Liver (tissue), 9 donors: ENCODE results near the gene SLC25A17. TPM values are rescaled to one million over a fixed set of nuclear protein-coding genes. Genes with fewer than 3 reads are reported as not detected.

Experiments
- DNase-seq: peaks from one replicate; pipeline ENCODE4 v3.0.0-alpha.2; 2017; ENCODE audit warnings: low spot score
- H3K27ac ChIP-seq, 2 donors: one replicate each; pipeline ENCODE4 v1.7.0; 2013; ENCODE audit warnings: inconsistent platforms in 2 of 2, low read length in 2 of 2, control low read depth in 1 of 2, low read depth in 1 of 2, mild to moderate bottlenecking in 1 of 2
- H3K27me3 ChIP-seq, 4 donors: one replicate each; pipeline versions ENCODE4 v1.6.1 to v1.7.0; 2013; ENCODE audit warnings: low read length in 3 of 4, inconsistent platforms in 1 of 4, mild to moderate bottlenecking in 1 of 4, moderate library complexity in 1 of 4; ENCODE audit not compliant: control insufficient read depth in 4 of 4, insufficient read depth in 4 of 4
- H3K36me3 ChIP-seq, 4 donors: one replicate each; pipeline versions ENCODE4 v1.6.1 to v1.7.0; 2013; ENCODE audit warnings: low read length in 3 of 4, mild to moderate bottlenecking in 3 of 4, low read depth in 1 of 4, moderate library complexity in 1 of 4; ENCODE audit not compliant: control insufficient read depth in 4 of 4, insufficient read depth in 3 of 4
- H3K4me1 ChIP-seq, 4 donors: one replicate each; pipeline versions ENCODE4 v1.6.1 to v1.7.0; 2013; ENCODE audit warnings: low read length in 3 of 4, mild to moderate bottlenecking in 3 of 4, moderate library complexity in 1 of 4; ENCODE audit not compliant: control insufficient read depth in 4 of 4, insufficient read depth in 4 of 4
- H3K4me3 ChIP-seq, 3 donors: one replicate each; pipeline versions ENCODE4 v1.6.1 to v1.7.0; 2013; ENCODE audit warnings: low read length in 3 of 3, control low read depth in 1 of 3, low read depth in 1 of 3, mild to moderate bottlenecking in 1 of 3
- H3K9ac ChIP-seq, 2 donors: one replicate each; pipeline ENCODE4 v1.7.0; 2013; ENCODE audit warnings: low read length in 2 of 2, mild to moderate bottlenecking in 2 of 2, moderate library complexity in 2 of 2, control low read depth in 1 of 2, low read depth in 1 of 2
- H3K9me3 ChIP-seq, 4 donors: one replicate each; pipeline versions ENCODE4 v1.6.1 to v1.7.0; 2013; ENCODE audit warnings: low read length in 3 of 4; ENCODE audit not compliant: control insufficient read depth in 4 of 4
- ATF3 ChIP-seq: IDR thresholded peaks from 2 replicates; pipeline ENCODE4 v1.6.1; 2016; ENCODE audit warnings: antibody characterized with exemption
- EGR1 ChIP-seq, 2 donors: IDR thresholded peaks; 2 replicates each; pipeline ENCODE4 v1.6.1; 2016 to 2018; ENCODE audit warnings: antibody characterized with exemption in 2 of 2, low read depth in 2 of 2
- FOXA1 ChIP-seq: IDR thresholded peaks from 2 replicates; pipeline ENCODE4 v1.6.1; 2016; ENCODE audit warnings: antibody characterized with exemption
- FOXA2 ChIP-seq: IDR thresholded peaks from 2 replicates; pipeline ENCODE4 v1.6.1; 2016; ENCODE audit warnings: antibody characterized with exemption
- GABPA ChIP-seq, 2 donors: IDR thresholded peaks in 1 of 2; conservative IDR thresholded peaks in 1 of 2; 2 replicates each; pipeline ENCODE4 v1.6.1; 2016; ENCODE audit warnings: antibody characterized with exemption in 2 of 2, mild to moderate bottlenecking in 1 of 2, moderate library complexity in 1 of 2
- HNF4A ChIP-seq, 2 donors: conservative IDR thresholded peaks; 2 replicates each; pipeline ENCODE4 v1.6.1; 2016; ENCODE audit warnings: antibody characterized with exemption in 2 of 2, mild to moderate bottlenecking in 2 of 2
- HNF4G ChIP-seq: IDR thresholded peaks from 2 replicates; pipeline ENCODE4 v1.6.1; 2016; ENCODE audit warnings: antibody characterized with exemption
- JUND ChIP-seq, 2 donors: IDR thresholded peaks; 2 replicates each; pipeline ENCODE4 v1.6.1; 2016; ENCODE audit warnings: antibody characterized with exemption in 2 of 2
- MAX ChIP-seq: IDR thresholded peaks from 2 replicates; pipeline ENCODE4 v1.6.1; 2016; ENCODE audit warnings: antibody characterized with exemption
- NR2F2 ChIP-seq: IDR thresholded peaks from 2 replicates; pipeline ENCODE4 v1.6.1; 2016; ENCODE audit warnings: antibody characterized with exemption
- RAD21 ChIP-seq, 2 donors: IDR thresholded peaks; 2 replicates each; pipeline ENCODE4 v1.6.1; 2016; ENCODE audit warnings: antibody characterized with exemption in 2 of 2, mild to moderate bottlenecking in 2 of 2
- REST ChIP-seq: IDR thresholded peaks from 2 replicates; pipeline ENCODE4 v1.6.1; 2016; ENCODE audit warnings: antibody characterized with exemption, mild to moderate bottlenecking
- RXRA ChIP-seq, 2 donors: IDR thresholded peaks; 2 replicates each; pipeline ENCODE4 v1.6.1; 2017 to 2018; ENCODE audit warnings: antibody characterized with exemption in 2 of 2, mild to moderate bottlenecking in 1 of 2
- SP1 ChIP-seq: IDR thresholded peaks from 2 replicates; pipeline ENCODE4 v1.6.1; 2018; ENCODE audit warnings: antibody characterized with exemption, mild to moderate bottlenecking
- TAF1 ChIP-seq: conservative IDR thresholded peaks from 2 replicates; pipeline ENCODE4 v1.6.1; 2016; ENCODE audit warnings: antibody characterized with exemption, mild to moderate bottlenecking
- YY1 ChIP-seq: IDR thresholded peaks from 2 replicates; pipeline ENCODE4 v1.6.1; 2016; ENCODE audit warnings: antibody characterized with exemption, mild to moderate bottlenecking
- WGBS: extraction: QIAGEN DNeasy Blood & Tissue Kit; methylation state at CpG from one replicate; pipeline ENCODE4 v1.1.7; 2013; 5-methylcytosine and 5-hydroxymethylcytosine counted together
- polyA plus RNA-seq, 2 donors: library from polyadenylated mRNA; stranded (reverse) in 1 of 2; unstranded in 1 of 2; fragments of 200-250 nt in 1 of 2; fragments of >200 nt in 1 of 2; fragmentation: Nextera tagmentation in 1 of 2; extraction: Ambion mirVana in 1 of 2; gene quantifications; one replicate each; pipeline versions ENCODE4 v1.2.1 to v1.2.3, GENCODE V29; 2013 to 2015
- total RNA-seq, 2 donors: library from RNA; depleted of rRNA; stranded (reverse); fragments of >200 nt; gene quantifications; one replicate each; pipeline ENCODE4 v1.2.3, GENCODE V29; 2014
- TF ChIP-seq, protein P1 (sequence below): IDR thresholded peaks from 2 replicates; pipeline ENCODE4 v1.6.1; 2016; ENCODE audit warnings: antibody characterized with exemption
- TF ChIP-seq, protein P2 (sequence below): fragments of 150-350 bp; IDR thresholded peaks from 2 replicates; pipeline ENCODE4 v1.5.1; 2017; ENCODE audit warnings: improper control_type of control experiment, low read depth, low read length; ENCODE audit not compliant: missing input control
- donor health status: healthy.
- donor health status: healthy.
- donor health status: healthy.
- donor health status: healthy.
- donor health status: healthy.

SLC25A17 gene
- total and polyA plus RNA-seq, 4 donors, result 7.3 to 17.5 (median 11.2) TPM

- no peak for DNase-seq
- H3K9ac ChIP-seq, result no peak overlapping the region
- H3K4me1 ChIP-seq, result no peaks in the 10 kb centered on the region
- H3K4me3 ChIP-seq, result no peak overlapping the region
- H3K36me3 ChIP-seq, result no peaks in the 10 kb centered on the region
- no peak for TF ChIP-seq MAX
- no peak for TF ChIP-seq GABPA (IDR thresholded peaks at IDR 0.05 in 1 of 2, conservative IDR thresholded peaks at IDR 0.05 in 1 of 2)
- TF ChIP-seq, protein P1, sequence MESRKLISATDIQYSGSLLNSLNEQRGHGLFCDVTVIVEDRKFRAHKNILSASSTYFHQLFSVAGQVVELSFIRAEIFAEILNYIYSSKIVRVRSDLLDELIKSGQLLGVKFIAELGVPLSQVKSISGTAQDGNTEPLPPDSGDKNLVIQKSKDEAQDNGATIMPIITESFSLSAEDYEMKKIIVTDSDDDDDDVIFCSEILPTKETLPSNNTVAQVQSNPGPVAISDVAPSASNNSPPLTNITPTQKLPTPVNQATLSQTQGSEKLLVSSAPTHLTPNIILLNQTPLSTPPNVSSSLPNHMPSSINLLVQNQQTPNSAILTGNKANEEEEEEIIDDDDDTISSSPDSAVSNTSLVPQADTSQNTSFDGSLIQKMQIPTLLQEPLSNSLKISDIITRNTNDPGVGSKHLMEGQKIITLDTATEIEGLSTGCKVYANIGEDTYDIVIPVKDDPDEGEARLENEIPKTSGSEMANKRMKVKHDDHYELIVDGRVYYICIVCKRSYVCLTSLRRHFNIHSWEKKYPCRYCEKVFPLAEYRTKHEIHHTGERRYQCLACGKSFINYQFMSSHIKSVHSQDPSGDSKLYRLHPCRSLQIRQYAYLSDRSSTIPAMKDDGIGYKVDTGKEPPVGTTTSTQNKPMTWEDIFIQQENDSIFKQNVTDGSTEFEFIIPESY, result no peak
- TF ChIP-seq JUND (IDR thresholded peaks at IDR 0.05), result no peak
- TF ChIP-seq SP1, result no peak
- TF ChIP-seq TAF1, result no peak
- TF ChIP-seq REST, result no peak
- TF ChIP-seq FOXA1, result no peak
- TF ChIP-seq NR2F2, result no peak
- no peak for TF ChIP-seq ATF3
- no peak for TF ChIP-seq YY1
- TF ChIP-seq RXRA (IDR thresholded peaks at IDR 0.05), result no peak
- no peak for TF ChIP-seq RAD21 (IDR thresholded peaks at IDR 0.05)
- TF ChIP-seq HNF4A (conservative IDR thresholded peaks at IDR 0.05), result no peak
- TF ChIP-seq EGR1 (IDR thresholded peaks at IDR 0.05; ENCODE audit: low read depth in 2 of 2), result no peak
- TF ChIP-seq, protein P2, sequence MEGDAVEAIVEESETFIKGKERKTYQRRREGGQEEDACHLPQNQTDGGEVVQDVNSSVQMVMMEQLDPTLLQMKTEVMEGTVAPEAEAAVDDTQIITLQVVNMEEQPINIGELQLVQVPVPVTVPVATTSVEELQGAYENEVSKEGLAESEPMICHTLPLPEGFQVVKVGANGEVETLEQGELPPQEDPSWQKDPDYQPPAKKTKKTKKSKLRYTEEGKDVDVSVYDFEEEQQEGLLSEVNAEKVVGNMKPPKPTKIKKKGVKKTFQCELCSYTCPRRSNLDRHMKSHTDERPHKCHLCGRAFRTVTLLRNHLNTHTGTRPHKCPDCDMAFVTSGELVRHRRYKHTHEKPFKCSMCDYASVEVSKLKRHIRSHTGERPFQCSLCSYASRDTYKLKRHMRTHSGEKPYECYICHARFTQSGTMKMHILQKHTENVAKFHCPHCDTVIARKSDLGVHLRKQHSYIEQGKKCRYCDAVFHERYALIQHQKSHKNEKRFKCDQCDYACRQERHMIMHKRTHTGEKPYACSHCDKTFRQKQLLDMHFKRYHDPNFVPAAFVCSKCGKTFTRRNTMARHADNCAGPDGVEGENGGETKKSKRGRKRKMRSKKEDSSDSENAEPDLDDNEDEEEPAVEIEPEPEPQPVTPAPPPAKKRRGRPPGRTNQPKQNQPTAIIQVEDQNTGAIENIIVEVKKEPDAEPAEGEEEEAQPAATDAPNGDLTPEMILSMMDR, result no peak
- H3K27me3 ChIP-seq, result no peaks in the 10 kb centered on the region
- H3K9me3 ChIP-seq, result peaks cover 1 to 6% (median 4%) of the 10 kb centered on the region in 4 donors
- WGBS, result 97% methylated on average over 11 of the region's 11 CpGs
- no peak overlapping the region for H3K27ac ChIP-seq
These were observed 66.0 kb downstream of the SLC25A17 start for GRCh38 chr22:40753114-40753513.

DNA sequence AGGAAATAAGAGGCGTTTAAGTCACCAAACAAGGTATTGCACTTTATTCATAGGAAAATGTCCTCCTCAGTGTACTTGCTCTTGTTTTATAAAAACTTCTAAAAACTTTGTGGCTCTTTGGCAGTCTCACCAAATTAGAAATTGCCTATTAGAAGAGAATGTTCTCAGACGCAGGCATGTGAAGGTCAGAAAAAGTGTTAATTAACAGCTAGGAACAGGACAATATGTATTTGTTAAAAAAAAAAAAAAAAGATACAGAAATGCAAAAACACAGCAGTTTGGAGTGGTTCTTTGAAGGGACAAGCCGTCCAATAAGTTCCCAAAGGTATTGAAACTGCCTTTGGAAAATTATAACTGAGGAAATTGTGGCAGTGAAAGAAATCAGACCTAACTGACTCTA lies 67.9 kb downstream of the SLC25A17 start:
- Histone ChIP-seq H3K9me3 (peaks cover 1 to 7% (median 4%) of the 10 kb centered on the region in 4 donors), H3K4me1 (no peaks in the 10 kb centered on the region), H3K9ac (no peak overlapping the region), H3K27me3 (no peaks in the 10 kb centered on the region), H3K27ac (no peak overlapping the region), H3K4me3 (no peak overlapping the region), H3K36me3 (no peaks in the 10 kb centered on the region)
- TF ChIP-seq FOXA1 (no peak), HNF4A (conservative IDR thresholded peaks at IDR 0.05) (no peak), HNF4G (no peak), RXRA (IDR thresholded peaks at IDR 0.05) (no peak), NR2F2 (no peak), FOXA2 (no peak)
- no peak for DNase-seq
- 82% methylated on average over 3 of the region's 3 CpGs for WGBS
